GM21381 (cell line): ENCODE data around the gene SLC1A3.

Source experiments
- ATAC-seq: cut with Tn5 transposase; IDR thresholded peaks from one replicate; pipeline ENCODE4 v1.9.1; 2021; ENCODE audit warnings: mild to moderate bottlenecking, moderate library complexity; ENCODE audit not compliant: unreplicated experiment

SLC1A3 gene

DNA sequence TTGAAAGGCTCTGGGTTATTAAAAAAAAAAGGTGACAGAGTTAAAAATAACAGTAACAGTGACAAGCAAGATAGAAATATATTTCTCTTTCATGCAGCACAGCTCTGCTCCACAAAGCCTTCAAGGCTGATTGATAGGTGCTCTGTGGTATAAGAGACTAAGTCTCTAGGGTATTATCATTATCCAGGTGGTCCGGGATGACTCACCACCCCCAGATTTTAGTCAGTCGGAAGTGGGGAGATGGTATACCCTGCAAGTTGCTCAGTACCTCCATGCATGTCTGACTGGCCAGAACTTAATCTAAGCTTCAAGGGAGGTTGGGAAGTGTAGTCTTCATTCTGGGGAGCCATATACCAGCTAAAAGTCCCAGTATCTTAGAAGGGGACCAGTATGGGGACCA, 76.1 kb downstream of the SLC1A3 start:
- ATAC-seq = no peak

- ATAC-seq = no peak
These were observed 77.5 kb downstream of the SLC1A3 start for GRCh38 chr5:36683821-36684434.

- ATAC-seq = no peak
These were observed 79.4 kb downstream of the SLC1A3 start for GRCh38 chr5:36685631-36686288.

DNA sequence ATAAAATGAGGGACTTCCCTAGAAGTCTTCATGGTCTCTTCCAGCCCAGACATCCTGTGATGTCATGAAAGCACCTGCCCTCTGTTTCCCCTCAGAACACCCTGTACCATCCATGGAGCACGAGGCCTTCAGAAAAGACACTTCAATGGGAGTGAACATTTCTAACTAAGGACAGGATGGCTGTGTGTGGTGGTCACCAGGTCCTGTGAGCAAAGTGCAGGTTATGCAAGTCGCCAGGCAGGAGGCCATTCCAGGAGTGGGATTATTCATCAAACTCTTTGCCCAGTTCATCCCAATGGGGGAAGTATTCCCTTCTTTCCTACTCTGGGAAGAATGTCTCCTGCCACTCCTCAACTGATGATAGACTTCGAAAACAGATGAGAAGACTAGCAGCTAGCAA, 80.5 kb downstream of the SLC1A3 start:
- ATAC-seq = no peak

GRCh38 chr5:36688722-36689121, 82.3 kb downstream of the SLC1A3 start:
- no peak for ATAC-seq

- no peak for ATAC-seq
These were observed 82.8 kb downstream of the SLC1A3 start for GRCh38 chr5:36689225-36689624.

GRCh38 chr5:36690041-36690961, 83.9 kb downstream of the SLC1A3 start:
- peak; percentile 74 for ATAC-seq

- ATAC-seq = no peak
These were observed 84.8 kb downstream of the SLC1A3 start for GRCh38 chr5:36691226-36691625.

GRCh38 chr5:36691696-36692371, 85.4 kb downstream of the SLC1A3 start:
- ATAC-seq = no peak

GRCh38 chr5:36692791-36693763, 86.7 kb downstream of the SLC1A3 start:
- ATAC-seq = peak; percentile 64

GRCh38 chr5:36694351-36694750, 87.9 kb downstream of the SLC1A3 start:
- no peak for ATAC-seq

GRCh38 chr5:36696059-36696673, 89.8 kb downstream of the SLC1A3 start:
- ATAC-seq = no peak

- ATAC-seq = no peak
These were observed 91.6 kb downstream of the SLC1A3 start for GRCh38 chr5:36698031-36698430.

DNA sequence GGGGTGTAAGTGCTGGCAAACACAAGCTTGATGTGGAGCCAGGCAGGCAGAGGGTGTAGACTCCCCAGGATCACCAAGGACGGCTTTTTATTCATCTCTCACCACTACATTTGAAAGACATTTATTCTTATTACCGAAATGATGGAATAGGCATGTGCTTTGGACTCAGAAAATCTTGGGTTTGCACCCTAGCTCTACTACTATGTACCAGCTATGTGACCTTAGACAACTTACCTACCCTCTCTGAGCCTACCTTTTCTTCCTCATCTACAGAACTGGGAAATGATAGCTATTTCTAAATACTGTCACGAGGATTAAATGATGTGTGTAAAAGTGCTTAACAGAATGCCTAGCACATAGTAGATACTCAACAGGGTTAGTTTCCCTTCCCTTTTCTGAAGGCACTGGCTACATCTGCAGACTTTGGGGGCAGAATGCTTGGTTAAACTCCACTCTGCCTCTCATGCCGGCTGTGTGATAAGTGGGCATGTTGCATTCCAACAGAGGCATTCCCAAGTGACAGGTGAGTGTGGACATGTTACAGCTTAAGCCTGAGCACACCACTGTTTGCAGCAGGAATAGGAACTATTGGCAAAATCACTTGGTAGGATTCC, 94.8 kb downstream of the SLC1A3 start:
- ATAC-seq = peak; percentile 94

DNA sequence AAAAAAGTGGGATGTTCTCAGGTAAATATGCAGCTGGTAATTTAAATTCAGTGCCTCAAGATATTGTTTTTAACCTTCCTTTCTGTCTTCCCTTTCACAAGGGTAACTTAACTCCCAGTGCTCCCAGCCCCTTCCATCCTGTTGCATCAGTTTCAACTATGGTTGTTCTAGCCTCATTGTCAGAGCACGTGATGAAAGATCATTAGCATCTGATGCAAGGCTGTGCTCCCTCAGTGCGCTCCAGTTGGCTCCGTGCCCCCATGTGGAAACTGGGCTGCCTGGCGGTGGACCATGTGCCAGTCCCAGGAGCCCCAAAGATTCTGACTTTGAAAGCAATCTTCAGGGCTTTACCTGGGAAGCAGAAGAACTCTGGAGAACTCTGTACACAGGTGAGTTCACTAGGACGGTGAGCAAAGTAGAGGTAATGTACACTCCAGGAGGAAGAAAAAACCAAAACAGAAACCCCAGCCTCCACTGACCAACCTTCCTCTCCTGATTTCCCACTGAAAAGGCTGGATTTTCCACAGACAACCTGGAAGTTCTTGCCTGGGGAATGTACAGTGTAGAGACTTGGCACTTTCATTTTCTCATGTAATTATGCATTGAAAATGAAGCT, 96.9 kb downstream of the SLC1A3 start:
- no peak for ATAC-seq

GRCh38 chr5:36704131-36704530, 97.7 kb downstream of the SLC1A3 start:
- ATAC-seq = no peak

DNA sequence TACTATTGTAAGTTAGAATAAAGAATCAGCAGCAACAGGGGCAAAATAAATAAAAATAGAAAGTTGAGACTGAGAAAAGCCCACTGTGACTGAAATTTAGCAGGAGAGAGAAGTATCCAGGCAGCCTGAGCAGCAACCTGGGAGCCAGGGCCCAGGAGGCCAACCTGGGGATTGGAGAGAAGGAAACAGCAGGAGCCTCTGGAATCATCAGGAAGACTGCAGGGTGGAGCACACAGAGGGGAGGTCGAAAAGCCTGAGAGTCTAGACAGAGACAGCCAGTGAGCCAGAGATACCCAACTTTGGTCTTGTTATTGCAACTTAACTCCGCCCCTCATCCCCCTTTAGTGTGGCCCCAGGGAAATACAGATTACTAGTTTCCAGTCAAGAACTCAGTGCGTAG, 98.6 kb downstream of the SLC1A3 start:
- ATAC-seq = no peak

- no peak for ATAC-seq
These were observed 100.3 kb downstream of the SLC1A3 start for GRCh38 chr5:36706662-36707061.

GRCh38 chr5:36708996-36709395, 102.6 kb downstream of the SLC1A3 start:
- ATAC-seq = no peak
